Natural killer cell (primary cell): ENCODE data around the gene UTS2B. TPM values are rescaled to one million over a fixed set of nuclear protein-coding genes. Genes with fewer than 3 reads are reported as not detected.

ENCODE experiments used
- ATAC-seq, 3 donors: fragments of 150-1000 bp in 2 of 3; fragments of 200-7000 bp in 1 of 3; cut with Tn5 transposase; 1 replicate in 1 of 3; 2 replicates in 2 of 3; pipeline ENCODE4 v1.10.0; 2021; ENCODE audit warnings: mild to moderate bottlenecking in 2 of 3, moderate library complexity in 2 of 3
- DNase-seq, 2 donors: peaks; one replicate each; pipeline versions ENCODE4 v3.0.0 to v3.0.0-alpha.2; 2013 to 2021; ENCODE audit warnings: mixed read lengths in 1 of 2
- H3K27ac ChIP-seq: one replicate; pipeline ENCODE4 v1.5.1; 2013; ENCODE audit warnings: mild to moderate bottlenecking, low read length
- H3K27me3 ChIP-seq: one replicate; pipeline ENCODE4 v1.6.1; 2013; ENCODE audit warnings: low read length; ENCODE audit not compliant: control insufficient read depth, insufficient read depth
- H3K36me3 ChIP-seq: one replicate; pipeline ENCODE4 v1.6.1; 2013; ENCODE audit warnings: low read length; ENCODE audit not compliant: control insufficient read depth, insufficient read depth
- H3K4me1 ChIP-seq: one replicate; pipeline ENCODE4 v1.6.1; 2013; ENCODE audit warnings: low read length; ENCODE audit not compliant: control insufficient read depth, insufficient read depth
- H3K4me3 ChIP-seq: one replicate; pipeline ENCODE4 v1.5.1; 2013; ENCODE audit warnings: low read length
- H3K9me3 ChIP-seq: one replicate; pipeline ENCODE4 v1.6.1; 2013; ENCODE audit warnings: low read length; ENCODE audit not compliant: control insufficient read depth, insufficient read depth
- H3K27ac Mint-ChIP-seq, 2 donors: one replicate each; pipeline ENCODE4 v1.8.0; 2022; ENCODE audit warnings: mild to moderate bottlenecking in 2 of 2, mixed read lengths in 2 of 2, moderate library complexity in 1 of 2
- H3K27me3 Mint-ChIP-seq, 2 donors: one replicate each; pipeline ENCODE4 v1.8.0; 2022; ENCODE audit warnings: low read depth in 2 of 2, mixed read lengths in 2 of 2
- H3K36me3 Mint-ChIP-seq: one replicate; pipeline ENCODE4 v1.8.0; 2022; ENCODE audit warnings: mixed read lengths
- H3K4me1 Mint-ChIP-seq, 2 donors: one replicate each; pipeline ENCODE4 v1.8.0; 2022; ENCODE audit warnings: mixed read lengths in 2 of 2
- H3K4me3 Mint-ChIP-seq: one replicate; pipeline ENCODE4 v1.8.0; 2022; ENCODE audit warnings: mild to moderate bottlenecking, moderate library complexity, mixed read lengths
- H3K9me3 Mint-ChIP-seq, 2 donors: one replicate each; pipeline ENCODE4 v1.8.0; 2022; ENCODE audit warnings: mixed read lengths in 2 of 2
- CTCF ChIP-seq: fragments of 200-600 bp; IDR thresholded peaks from one replicate; pipeline ENCODE4 v1.8.0; 2022; ENCODE audit warnings: antibody characterized with exemption
- WGBS: methylation state at CpG from one replicate; pipeline ENCODE4 v1.1.7; 2013; ENCODE audit warnings: missing lambda C conversion rate; ENCODE audit not compliant: insufficient coverage; 5-methylcytosine and 5-hydroxymethylcytosine counted together
- intact Hi-C: fragments of 100-400 bp; cut with micrococcal nuclease; formaldehyde crosslinking; loops from one replicate; pipeline ENCODE4 v1.14.2; 2022
- total RNA-seq, 4 donors: library from RNA; stranded (reverse); fragments of 120-200 nt in 1 of 4; gene quantifications; one replicate each; pipeline versions ENCODE4 v1.2.3 to v1.2.4, GENCODE V29; 2013 to 2022

The UTS2B gene
- total RNA-seq, 3 donors from 2014 or later (not counting 1 experiment from before 2014, with no cell fraction given): 0.47 TPM; not detected in 2

- ATAC-seq: no peak
- Mint-ChIP-seq H3K4me1 (no peaks in the 10 kb centered on the region), H3K27me3 (peaks cover 3 to 6% of the 10 kb centered on the region in 2 donors), H3K4me3 (no peak overlapping the region), H3K27ac (no peak overlapping the region), H3K9me3 (peaks cover 0 to 2% of the 10 kb centered on the region in 2 donors), H3K36me3 (no peaks in the 10 kb centered on the region)
- no CpG with 5 or more reads among the region's 2 CpGs for WGBS
- Histone ChIP-seq H3K4me3 (no peak overlapping the region), H3K4me1 (no peaks in the 10 kb centered on the region), H3K27me3 (peaks cover 2% of the 10 kb centered on the region), H3K36me3 (no peaks in the 10 kb centered on the region), H3K9me3 (no peaks in the 10 kb centered on the region), H3K27ac (no peak overlapping the region)
- TF ChIP-seq CTCF: no peak
- DNase-seq: no peak
- intact Hi-C loops: no loop called here
These were observed 46.9 kb downstream of the UTS2B start for GRCh38 chr3:191283400-191283799.

GRCh38 chr3:191282251-191283185 lies 47.8 kb downstream of the UTS2B start:
- 86% methylated on average over 1 of the region's 4 CpGs for WGBS
- Mint-ChIP-seq H3K27me3 (peaks cover 3 to 6% of the 10 kb centered on the region in 2 donors), H3K36me3 (no peaks in the 10 kb centered on the region), H3K4me1 (no peaks in the 10 kb centered on the region), H3K4me3 (no peak overlapping the region), H3K9me3 (peaks cover 0 to 2% of the 10 kb centered on the region in 2 donors), H3K27ac (no peak overlapping the region)
- ATAC-seq: no peak
- Histone ChIP-seq H3K4me3 (no peak overlapping the region), H3K27me3 (peaks cover 2% of the 10 kb centered on the region), H3K27ac (no peak overlapping the region), H3K9me3 (no peaks in the 10 kb centered on the region), H3K4me1 (no peaks in the 10 kb centered on the region), H3K36me3 (no peaks in the 10 kb centered on the region)
- intact Hi-C loops: no loop called here
- DNase-seq: no peak
- TF ChIP-seq CTCF: no peak

DNA sequence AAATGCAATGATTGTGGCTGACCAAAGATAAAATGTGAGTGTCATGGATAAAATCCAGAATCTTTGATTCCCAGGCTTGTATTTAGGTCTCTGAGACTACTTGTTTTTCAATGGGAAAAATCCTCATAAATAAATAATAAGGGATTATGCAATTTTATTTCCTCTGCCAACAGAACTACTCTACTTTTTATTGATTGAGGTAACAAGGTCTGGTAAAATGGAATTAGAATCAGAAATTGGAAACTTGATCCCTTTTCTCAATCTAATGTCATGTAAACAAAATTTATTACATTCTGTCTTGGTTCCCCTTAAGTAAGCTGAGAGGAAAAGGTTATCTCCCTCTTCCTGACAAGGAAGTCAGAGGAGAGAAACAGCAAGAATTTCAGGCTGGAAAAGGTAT lies 49.4 kb downstream of the UTS2B start:
- Mint-ChIP-seq H3K4me1 (no peaks in the 10 kb centered on the region), H3K36me3 (no peaks in the 10 kb centered on the region), H3K27me3 (peaks cover 3 to 6% of the 10 kb centered on the region in 2 donors), H3K27ac (no peak overlapping the region), H3K9me3 (no peaks in the 10 kb centered on the region), H3K4me3 (no peak overlapping the region)
- no peaks in the 10 kb centered on the region for H3K36me3 ChIP-seq
- peaks cover 2% of the 10 kb centered on the region for H3K27me3 ChIP-seq
- H3K27ac ChIP-seq: no peak overlapping the region
- H3K9me3 ChIP-seq: no peaks in the 10 kb centered on the region
- TF ChIP-seq CTCF: no peak
- no peak overlapping the region for H3K4me3 ChIP-seq
- intact Hi-C loops: no loop called here
- no peak for DNase-seq
- H3K4me1 ChIP-seq: no peaks in the 10 kb centered on the region
- no peak for ATAC-seq
